NCI-H526 (cell line): Measurements from ENCODE around the gene RWDD2A.
A peak's percentile ranks its signal among the peaks of the same experiment; 100 is the strongest.

Source experiments
- DNase-seq, 2 experiments: peaks; one replicate each; lab custom pipeline; 2025; lab: John Stamatoyannopoulos, UW

Gene RWDD2A

DNA sequence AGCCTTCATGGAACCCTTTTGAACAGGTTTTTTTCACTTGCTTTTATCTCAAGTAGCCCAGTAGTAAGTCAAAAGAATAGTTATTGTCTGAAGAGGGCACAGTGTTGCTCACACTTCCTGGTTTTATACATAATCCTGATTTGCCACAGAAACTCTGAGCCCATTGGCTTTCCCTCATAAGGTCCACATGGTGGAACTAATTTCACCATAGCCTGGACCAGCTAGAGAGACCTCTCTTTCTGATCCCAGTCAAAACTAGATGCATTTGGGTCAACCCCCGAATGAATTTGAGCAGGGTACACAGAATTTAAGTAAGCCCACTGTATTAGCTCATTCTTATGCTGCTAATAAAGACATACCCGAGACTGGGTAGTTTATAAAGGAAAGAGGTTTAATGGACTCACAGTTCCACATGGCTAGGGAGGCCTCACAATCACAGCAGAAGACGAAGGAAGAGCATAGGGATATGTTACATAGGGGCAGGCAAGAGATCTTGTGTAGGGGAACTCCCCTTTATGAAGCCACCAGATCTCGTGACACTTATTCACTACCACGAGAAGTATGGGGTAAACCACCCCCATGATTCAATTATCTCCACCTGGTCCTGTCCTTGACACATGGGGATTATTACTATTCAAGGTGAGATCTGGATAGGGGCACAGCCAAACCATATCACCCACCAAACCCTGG, 6.2 kb downstream of the RWDD2A start:
- DNase-seq, result no peak

DNA sequence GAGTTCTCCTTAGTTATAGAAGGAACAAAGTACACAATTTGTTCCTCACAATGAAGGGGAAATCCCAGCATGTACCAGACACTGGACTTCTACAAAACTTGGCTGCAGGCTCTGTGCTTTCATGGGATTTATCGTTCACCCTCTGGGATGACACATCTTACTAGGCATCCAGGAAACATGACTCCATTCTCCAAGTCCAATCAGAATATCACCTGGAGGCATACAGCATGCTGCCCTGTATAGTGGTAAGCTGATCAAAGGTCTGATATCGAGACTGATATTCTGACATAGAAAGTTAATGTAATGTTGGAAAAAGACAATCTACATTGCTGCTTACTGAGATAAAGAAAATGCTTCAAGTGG, 6.7 kb downstream of the RWDD2A start:
- DNase-seq, result no peak

DNA sequence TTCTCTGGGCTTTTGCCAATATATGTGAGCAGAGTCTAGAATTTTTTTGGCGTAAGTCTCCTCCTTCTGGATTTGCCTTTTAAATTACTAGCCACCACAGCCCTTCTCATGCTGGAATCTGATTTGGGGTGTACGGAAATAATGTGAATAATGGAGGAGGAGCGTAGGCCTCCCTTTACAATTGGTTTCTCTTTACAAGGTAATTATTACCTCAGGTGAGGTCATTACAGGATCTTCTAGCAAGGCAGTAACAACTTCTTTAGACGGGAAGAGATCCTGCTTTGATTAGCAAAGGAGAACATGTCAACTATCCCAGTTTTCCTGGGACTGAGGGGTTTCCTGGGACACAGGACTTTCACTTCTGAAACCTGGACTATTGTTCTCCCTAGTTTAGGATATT, 8.9 kb downstream of the RWDD2A start:
- no peak for DNase-seq

DNA sequence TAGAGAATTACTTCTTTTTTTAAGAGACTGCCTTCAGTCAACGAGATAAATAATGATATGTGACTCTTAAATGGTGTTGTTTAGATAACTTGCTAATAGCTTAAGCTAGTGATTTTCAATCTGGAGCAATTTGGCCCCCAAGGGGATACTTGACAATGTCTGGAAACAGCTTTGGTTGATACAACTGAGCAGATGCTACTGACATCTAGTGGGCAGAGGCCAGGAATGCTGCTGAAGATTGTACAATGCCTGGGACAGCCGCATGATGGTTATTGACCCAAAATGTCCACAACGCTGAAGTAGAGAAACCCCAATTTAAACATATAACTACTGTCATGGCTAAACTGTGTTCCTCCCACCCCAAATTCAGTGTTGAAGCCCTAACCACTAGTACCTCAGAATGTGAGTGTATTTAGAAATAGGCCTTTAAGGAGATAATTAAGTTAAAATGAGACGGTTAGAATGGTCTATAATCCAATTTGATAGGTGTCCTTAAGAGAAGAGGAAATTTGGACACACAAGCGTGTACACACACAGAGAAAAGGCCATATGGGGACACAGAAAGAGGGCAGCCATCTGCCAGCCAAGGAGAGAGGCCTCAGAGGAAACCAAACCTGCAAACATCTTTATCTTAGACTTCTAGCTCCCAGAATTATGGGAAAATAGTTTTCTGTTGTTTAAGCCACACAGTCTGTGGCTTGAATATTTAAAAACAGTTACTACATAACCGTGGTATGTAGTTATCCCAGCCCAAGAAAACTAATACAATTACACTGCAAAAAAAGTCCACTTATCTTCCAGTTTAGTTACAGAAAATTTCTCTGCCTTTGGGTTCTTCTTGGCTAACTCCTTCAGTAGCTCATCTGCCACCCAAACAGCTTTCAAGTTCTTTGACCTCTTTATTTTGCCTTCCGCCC, 22.2 kb downstream of the RWDD2A start:
- DNase-seq, result peak; percentile 60 to 82

DNA sequence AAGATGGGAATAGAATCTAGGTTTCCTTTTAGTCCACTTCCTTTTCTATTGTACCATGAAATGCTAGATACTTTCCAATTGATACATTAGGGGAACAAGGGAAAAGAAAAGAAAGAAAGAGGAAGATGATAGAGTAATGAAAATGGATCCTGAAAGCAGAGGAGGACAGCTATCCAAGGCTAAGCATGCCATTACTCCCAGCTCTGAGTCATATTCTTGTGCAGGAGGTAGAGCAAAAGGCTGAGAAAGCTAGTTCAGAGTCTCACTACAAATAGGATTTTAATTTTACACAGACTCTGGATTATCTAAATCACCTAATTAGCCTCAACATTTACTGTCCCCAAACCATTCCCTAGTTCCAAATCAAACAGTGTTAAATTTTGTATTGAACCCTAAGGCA, 23.6 kb downstream of the RWDD2A start:
- no peak for DNase-seq

DNA sequence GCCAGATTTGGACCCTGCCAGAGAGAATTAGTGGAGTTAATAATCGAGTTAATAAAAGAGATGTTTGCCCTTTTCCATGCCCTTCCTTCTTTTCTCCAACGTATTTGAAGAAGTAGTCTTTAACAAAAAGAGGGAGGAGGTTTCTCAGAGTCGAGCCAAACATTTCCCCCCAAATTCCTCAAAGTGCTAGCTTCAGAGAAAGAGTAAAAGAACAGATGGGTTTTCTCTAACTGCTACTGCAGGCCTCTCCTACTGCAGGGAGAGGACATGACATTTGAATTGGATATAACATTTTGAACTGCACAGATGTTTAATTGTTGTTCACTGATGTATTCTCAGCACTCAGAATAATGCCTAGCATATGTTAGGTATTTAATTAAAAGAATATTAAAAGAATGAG, 25.5 kb downstream of the RWDD2A start:
- DNase-seq, result no peak

DNA sequence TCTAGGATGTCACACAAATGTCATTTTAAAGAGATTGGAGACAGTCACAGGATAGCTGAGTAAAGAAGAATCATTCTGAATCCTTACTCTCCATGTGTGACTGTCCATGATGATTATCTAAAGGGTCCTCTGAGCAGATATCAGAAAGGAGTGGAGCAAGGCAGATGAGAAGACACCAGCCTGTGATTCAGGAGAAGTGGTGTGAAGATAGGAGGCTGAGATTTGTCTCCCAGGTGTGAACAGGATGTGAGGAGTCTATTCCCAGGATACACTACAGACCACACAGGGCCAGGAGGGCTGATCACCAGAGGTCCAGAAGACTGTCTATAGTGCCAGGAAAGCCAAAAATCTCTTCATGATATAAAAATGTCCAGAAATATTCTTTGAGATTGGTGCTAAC, 27.0 kb downstream of the RWDD2A start:
- no peak for DNase-seq

DNA sequence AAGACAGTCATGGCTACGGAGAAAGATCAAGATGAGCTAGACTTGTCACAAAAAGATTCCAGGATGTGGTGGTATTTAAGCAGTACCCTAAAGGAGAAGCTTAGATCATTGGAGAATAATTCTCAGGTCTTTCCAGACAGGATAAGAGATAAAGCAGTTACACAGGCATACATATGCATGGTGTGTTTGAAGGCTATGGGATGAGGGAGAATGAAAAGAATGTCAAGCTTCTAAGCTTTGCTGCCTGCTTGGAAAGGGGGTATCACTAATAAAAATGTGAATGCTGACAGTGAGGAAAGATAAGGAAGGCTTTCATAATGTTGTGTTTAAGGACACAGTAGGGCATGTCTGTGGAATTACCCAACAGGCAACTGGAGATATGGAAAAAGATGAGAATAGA, 28.1 kb downstream of the RWDD2A start:
- DNase-seq, result no peak

DNA sequence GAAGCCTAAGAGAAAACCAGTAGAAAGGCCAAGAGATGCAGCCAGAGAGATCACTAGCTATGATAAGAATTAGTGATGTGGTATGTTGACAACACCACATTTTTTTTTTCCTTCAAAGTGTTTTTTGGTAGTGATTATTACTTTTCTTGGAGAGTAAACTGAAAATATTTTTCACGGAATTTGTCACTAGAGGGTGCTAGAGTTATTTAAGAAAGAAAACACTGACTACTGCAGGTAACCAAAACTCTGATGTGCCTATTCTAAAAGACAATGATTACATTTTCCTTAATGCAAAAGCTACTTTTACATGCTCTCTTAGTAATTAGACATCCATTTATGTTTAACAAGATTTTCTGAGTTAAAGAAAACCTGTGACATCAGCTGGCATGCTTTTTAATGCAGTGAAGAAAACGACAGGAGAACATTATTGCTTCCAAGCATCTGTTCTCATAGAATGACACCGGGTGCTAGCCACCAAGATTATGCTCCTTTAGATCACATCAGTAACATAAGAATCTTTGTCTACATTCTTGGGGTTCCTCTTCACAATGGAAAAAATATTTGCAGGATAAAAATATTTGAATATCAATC, 28.8 kb downstream of the RWDD2A start:
- DNase-seq, result peak; percentile 21 to 51

DNA sequence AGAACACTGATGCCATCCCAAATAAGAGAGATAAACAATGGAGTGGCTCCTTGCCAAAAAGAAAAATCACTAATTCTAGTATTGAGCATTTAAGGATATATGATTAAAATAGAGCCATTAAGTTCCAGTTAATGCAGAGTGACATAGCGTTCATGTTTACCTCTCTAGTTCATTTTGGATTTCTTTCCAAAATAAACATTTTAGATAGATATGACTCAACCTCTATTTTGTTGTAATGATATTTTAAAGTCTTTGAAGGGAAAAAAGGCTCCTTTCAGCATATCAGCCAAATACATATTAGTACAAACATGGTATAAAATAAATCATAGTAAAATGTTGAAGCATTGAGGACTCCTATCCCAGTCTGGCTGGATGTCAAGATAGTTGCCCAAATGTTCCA, 33.4 kb downstream of the RWDD2A start:
- DNase-seq, result no peak

DNA sequence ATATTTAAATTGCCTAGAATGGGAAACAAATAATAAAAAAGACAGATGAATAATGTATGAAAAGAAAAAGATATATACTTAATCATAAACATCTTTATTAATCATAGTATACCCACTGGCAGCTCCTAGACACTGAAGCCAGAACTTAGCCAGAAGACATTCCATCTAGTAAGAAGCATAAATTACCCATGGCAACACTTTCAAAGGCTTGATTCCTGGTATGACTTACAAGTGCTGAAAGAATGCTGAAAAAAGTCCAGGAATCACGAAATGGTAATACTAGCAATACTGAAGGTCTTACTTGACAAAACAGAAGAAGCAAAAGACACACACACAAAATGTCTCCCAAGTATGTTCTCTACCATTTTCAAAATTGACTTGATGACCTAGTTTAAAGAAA, 38.0 kb downstream of the RWDD2A start:
- DNase-seq, result no peak

DNA sequence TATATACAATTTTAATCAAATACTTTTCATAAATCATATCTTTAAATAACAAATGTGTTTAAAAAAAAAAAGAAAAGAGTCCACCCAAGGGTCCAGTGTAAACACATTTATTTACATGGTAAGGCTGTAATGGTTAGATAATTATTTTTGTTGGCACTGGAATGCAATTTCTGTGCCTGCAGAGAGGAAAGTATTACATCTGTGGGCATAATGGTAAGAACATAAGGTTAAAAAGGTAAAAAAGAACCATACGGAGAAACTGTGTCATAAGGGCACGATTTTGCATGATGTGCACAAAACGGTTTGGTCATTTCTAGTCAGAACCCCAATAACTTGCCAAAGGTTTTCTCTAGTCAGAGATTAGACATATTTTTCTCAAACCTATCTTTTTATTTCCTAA, 54.3 kb downstream of the RWDD2A start:
- no peak for DNase-seq
